Mesothelial cell of epicardium (in vitro differentiated cells): Measurements from ENCODE around the gene HAO1. TPM values are rescaled to one million over a fixed set of nuclear protein-coding genes. Genes with fewer than 3 reads are reported as not detected.

Experiments used
- DNase-seq, 2 experiments: peaks; one replicate each; pipeline ENCODE4 v3.0.0; 2021; ENCODE audit warnings: low spot score in 2 of 2; ENCODE audit not compliant: unreplicated experiment in 2 of 2
- H3K27ac Mint-ChIP-seq: 2 replicates; pipeline ENCODE4 v1.8.0; 2021; ENCODE audit warnings: mixed read lengths
- H3K27me3 Mint-ChIP-seq: 2 replicates; pipeline ENCODE4 v1.8.0; 2021; ENCODE audit warnings: low read depth, mixed read lengths
- H3K36me3 Mint-ChIP-seq: 2 replicates; pipeline ENCODE4 v1.8.0; 2021; ENCODE audit warnings: mixed read lengths
- H3K4me1 Mint-ChIP-seq: 2 replicates; pipeline ENCODE4 v1.8.0; 2021; ENCODE audit warnings: mixed read lengths
- H3K4me3 Mint-ChIP-seq: 2 replicates; pipeline ENCODE4 v1.8.0; 2021; ENCODE audit warnings: mild to moderate bottlenecking, moderate library complexity, mixed read lengths
- H3K9me3 Mint-ChIP-seq: 2 replicates; pipeline ENCODE4 v1.8.0; 2021; ENCODE audit warnings: mixed read lengths
- CTCF ChIP-seq: fragments of 200-600 bp; sonication (generic); IDR thresholded peaks from one replicate; pipeline ENCODE4 v1.5.0; 2021; ENCODE audit warnings: antibody characterized with exemption; ENCODE audit not compliant: unreplicated experiment
- total RNA-seq: library from RNA; stranded (reverse); gene quantifications from 3 replicates; pipeline ENCODE4 v1.2.1, GENCODE V29; 2021

HAO1 gene
- not detected in 3 replicates for total RNA-seq

GRCh38 chr20:7940341-7940740, at the start of gene HAO1:
HAO1 (minus strand) TSS chr20:7940458; CDS start chr20:7940422, 36 bp downstream.
- no peak for DNase-seq
- Mint-ChIP-seq H3K36me3 (no peaks in the 10 kb centered on the region), H3K9me3 (peaks cover 9% of the 10 kb centered on the region), H3K27me3 (peaks cover 8% of the 10 kb centered on the region), H3K4me3 (no peak within 1 kb of the TSS), H3K27ac (no peak within 1 kb of the TSS), H3K4me1 (peaks cover 13% of the 10 kb centered on the region)
- TF ChIP-seq CTCF, result no peak

GRCh38 chr20:7989379-7989778, 49.1 kb upstream of the HAO1 start:
- peaks cover 21% of the 10 kb centered on the region for H3K36me3 Mint-ChIP-seq
- H3K4me3 Mint-ChIP-seq, result no peak overlapping the region
- DNase-seq, result no peak
- peaks cover 11% of the 10 kb centered on the region for H3K9me3 Mint-ChIP-seq
- no peak for TF ChIP-seq CTCF
- H3K4me1 Mint-ChIP-seq, result no peaks in the 10 kb centered on the region
- no peak overlapping the region for H3K27ac Mint-ChIP-seq
- H3K27me3 Mint-ChIP-seq, result no peaks in the 10 kb centered on the region

- DNase-seq, result no peak
- Mint-ChIP-seq H3K27ac (no peak overlapping the region), H3K4me1 (peaks cover under 1% of the 10 kb centered on the region), H3K36me3 (peaks cover 20% of the 10 kb centered on the region), H3K4me3 (no peak overlapping the region), H3K9me3 (no peaks in the 10 kb centered on the region), H3K27me3 (no peaks in the 10 kb centered on the region)
- TF ChIP-seq CTCF, result no peak
Measured at GRCh38 chr20:7985916-7986315, 45.7 kb upstream of the HAO1 start.

GRCh38 chr20:7984192-7984591, 43.9 kb upstream of the HAO1 start:
- peaks cover 20% of the 10 kb centered on the region for H3K36me3 Mint-ChIP-seq
- H3K4me3 Mint-ChIP-seq, result no peak overlapping the region
- H3K4me1 Mint-ChIP-seq, result peaks cover 7% of the 10 kb centered on the region
- DNase-seq, result no peak
- no peaks in the 10 kb centered on the region for H3K27me3 Mint-ChIP-seq
- H3K27ac Mint-ChIP-seq, result no peak overlapping the region
- no peak for TF ChIP-seq CTCF
- H3K9me3 Mint-ChIP-seq, result no peaks in the 10 kb centered on the region

- Mint-ChIP-seq H3K27ac (no peak overlapping the region), H3K27me3 (no peaks in the 10 kb centered on the region), H3K4me1 (peaks cover 8% of the 10 kb centered on the region), H3K9me3 (no peaks in the 10 kb centered on the region), H3K36me3 (peaks cover 20% of the 10 kb centered on the region), H3K4me3 (no peak overlapping the region)
- no peak for DNase-seq
- no peak for TF ChIP-seq CTCF
Measured at GRCh38 chr20:7981374-7981773, 41.1 kb upstream of the HAO1 start.
